Epithelial cell of esophagus (primary cell): ENCODE data around the gene LPP.

Experiments used
- DNase-seq: peaks from one replicate; pipeline ENCODE4 v3.0.0; 2010; ENCODE audit warnings: low read depth
- H3K4me3 ChIP-seq: 2 replicates; pipeline ENCODE4 v1.5.1; 2011; ENCODE audit warnings: mild to moderate bottlenecking, low read length, control low read depth
- TF ChIP-seq, protein P1 (sequence below): IDR thresholded peaks from 2 replicates; pipeline ENCODE4 v1.5.1; 2011; ENCODE audit warnings: low read depth, mild to moderate bottlenecking, low read length, control low read depth, inconsistent platforms; ENCODE audit not compliant: insufficient read depth; ENCODE audit errors: missing control alignments

The LPP gene

DNA sequence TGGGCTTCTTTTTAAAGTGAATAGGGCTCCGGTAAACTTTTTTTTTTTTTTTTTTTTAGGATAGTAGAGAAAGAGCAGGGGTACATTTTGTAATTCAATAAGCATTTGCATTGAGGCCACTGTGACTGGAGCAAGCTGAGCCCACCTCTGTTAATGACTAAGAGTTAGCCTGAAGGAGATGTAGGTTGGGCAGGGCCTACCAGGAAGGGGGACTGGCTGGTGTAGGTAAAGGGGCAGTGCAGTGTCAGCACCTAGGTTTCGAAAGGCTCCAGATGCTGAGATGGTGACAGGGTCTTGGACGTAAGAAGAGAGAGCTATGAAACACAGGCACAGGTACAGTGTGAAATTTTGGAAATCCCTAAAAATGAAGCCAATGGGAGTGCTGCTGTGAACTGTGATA, 30.7 kb downstream of the LPP start:
- H3K4me3 ChIP-seq: no peak overlapping the region
- DNase-seq: no peak
- TF ChIP-seq, protein P1, sequence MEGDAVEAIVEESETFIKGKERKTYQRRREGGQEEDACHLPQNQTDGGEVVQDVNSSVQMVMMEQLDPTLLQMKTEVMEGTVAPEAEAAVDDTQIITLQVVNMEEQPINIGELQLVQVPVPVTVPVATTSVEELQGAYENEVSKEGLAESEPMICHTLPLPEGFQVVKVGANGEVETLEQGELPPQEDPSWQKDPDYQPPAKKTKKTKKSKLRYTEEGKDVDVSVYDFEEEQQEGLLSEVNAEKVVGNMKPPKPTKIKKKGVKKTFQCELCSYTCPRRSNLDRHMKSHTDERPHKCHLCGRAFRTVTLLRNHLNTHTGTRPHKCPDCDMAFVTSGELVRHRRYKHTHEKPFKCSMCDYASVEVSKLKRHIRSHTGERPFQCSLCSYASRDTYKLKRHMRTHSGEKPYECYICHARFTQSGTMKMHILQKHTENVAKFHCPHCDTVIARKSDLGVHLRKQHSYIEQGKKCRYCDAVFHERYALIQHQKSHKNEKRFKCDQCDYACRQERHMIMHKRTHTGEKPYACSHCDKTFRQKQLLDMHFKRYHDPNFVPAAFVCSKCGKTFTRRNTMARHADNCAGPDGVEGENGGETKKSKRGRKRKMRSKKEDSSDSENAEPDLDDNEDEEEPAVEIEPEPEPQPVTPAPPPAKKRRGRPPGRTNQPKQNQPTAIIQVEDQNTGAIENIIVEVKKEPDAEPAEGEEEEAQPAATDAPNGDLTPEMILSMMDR: no peak

DNA sequence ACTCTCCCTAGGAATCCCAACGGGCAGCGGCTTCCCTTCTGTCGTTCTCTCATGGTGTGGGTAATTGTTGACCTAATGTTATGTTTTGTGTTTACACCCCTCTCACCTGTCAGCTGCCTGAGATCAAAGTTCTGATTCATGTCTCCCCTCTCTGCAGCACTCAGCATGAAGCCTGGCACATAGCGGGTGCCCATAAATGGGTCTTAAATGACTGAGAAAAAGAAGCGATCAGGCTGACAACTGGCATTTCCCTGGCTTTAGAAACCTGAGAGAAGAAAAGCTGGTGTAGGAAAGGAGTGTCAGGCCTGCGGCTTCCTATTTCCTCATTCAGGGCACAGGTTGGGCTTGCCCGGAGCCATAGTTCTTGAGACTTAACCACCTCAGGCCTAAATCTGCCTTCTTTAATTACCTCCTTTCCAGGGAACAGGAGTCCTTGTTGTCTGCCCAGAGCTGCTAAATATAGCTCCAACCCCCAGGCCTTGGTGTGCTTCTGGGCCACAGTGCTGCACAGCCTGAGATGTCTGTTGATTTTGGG, 31.8 kb downstream of the LPP start:
- H3K4me3 ChIP-seq: no peak overlapping the region
- DNase-seq: peak; percentile 60
- TF ChIP-seq, protein P1: no peak

DNA sequence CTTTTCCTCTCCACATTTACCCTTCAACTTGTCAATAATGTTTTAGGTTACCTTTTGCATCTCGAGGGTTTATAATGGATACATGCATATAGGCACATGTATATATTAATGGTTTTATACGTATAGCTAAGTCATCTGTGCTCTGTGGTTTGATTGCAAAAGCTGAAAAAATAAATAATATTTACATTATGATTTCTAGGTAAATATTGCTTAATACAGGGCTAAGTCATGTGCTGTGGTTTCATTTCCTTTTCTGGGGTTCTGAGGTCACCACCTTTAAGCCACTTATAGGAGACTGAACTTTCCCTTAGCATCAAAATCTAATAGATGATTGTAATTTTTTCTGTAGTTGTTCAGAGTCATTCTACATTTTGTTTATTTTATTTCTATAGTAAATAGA, 33.1 kb downstream of the LPP start:
- peak; percentile 68 for DNase-seq
- H3K4me3 ChIP-seq: no peak overlapping the region
- TF ChIP-seq, protein P1: no peak

DNA sequence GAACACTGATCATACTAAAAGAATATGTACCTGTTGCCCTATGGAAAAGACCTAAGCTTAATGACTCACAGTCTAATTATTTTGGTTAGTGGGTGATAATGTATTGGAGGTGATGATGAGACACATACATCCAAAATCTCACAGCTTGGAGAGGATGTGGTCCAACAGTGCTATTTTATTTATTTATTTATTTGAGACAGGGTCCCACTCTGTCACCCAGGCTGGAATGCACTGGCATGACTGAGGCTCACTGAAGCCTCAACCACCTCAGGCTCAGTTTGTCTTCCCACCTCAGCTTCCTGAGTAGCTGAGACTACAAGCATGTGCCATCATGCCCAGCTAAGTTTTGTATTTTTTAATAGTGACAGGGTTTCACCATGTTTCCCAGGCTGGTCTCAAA, 35.0 kb downstream of the LPP start:
- no peak overlapping the region for H3K4me3 ChIP-seq
- peak; percentile 33 for DNase-seq
- TF ChIP-seq, protein P1: no peak

DNA sequence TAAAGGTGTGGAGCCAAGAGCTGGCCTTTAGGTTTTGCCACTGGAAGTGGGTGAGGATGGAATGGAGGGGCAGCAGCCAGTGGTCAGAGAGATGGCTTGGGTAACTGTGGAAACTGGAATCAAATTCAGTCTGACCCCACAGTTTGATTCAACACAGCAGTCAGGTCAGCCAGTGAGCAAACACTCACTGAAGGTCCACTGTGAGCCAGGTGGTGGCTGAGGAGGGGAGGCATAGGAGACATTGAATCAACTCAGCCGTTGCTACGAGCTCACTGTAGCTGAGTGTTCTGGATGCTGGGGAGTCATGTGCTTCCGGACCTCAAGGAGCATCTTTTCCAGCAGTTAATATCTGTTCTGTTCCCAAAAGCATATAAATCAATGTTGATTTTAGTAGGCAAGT, 37.5 kb downstream of the LPP start:
- no peak overlapping the region for H3K4me3 ChIP-seq
- TF ChIP-seq, protein P1: no peak
- no peak for DNase-seq

DNA sequence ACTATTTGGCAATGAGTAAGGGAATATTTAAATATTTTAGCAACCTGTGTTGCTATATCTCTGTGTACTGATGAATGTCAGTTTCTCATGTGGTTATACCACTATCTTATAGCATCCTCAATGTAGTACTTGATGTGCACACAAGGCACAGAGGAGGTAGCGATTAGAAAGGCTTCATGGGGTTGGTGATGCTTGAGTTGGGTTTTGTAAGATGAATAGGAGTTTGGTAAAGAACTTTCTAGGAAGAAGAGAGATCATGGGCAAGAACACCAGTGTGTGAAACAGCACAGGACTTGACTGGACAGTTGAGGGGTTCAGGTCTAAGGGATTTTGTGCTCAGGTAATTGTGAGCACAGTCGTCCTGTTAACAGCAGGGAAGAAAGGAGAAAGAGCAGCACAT, 38.1 kb downstream of the LPP start:
- no peak overlapping the region for H3K4me3 ChIP-seq
- TF ChIP-seq, protein P1: no peak
- DNase-seq: no peak

DNA sequence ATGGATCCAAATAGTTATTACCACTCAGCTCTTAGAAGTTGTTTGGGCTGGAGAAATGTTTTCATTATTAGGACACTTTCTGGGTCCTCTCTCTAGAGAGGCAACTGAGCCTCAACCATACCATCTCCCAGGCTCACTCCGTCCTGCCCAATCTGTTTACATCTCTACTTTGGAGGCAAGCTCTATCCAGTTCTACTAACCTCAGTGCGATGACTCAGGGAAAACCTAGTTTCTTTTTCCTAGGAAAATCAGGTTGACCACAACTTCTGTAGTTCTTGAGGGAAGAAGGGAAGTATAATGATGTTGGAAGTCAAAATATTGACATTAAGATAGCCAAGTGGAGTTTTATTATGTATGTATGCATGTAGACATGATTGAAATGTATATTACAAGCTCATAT, 40.4 kb downstream of the LPP start:
- TF ChIP-seq, protein P1: no peak
- H3K4me3 ChIP-seq: no peak overlapping the region
- DNase-seq: peak; percentile 40
